Endothelial cell (in vitro differentiated cells): ENCODE data around the gene FAM20C. TPM values are rescaled to one million over a fixed set of nuclear protein-coding genes. Genes with fewer than 3 reads are reported as not detected.
A peak's percentile ranks its signal among the peaks of the same experiment; 100 is the strongest.

Experiments used
- DNase-seq: peaks from one replicate; pipeline ENCODE4 v3.0.0; 2021; ENCODE audit warnings: low spot score
- H3K27ac Mint-ChIP-seq: one replicate; pipeline ENCODE4 v1.8.0; 2021; ENCODE audit warnings: mixed read lengths, inconsistent platforms; ENCODE audit not compliant: unreplicated experiment
- H3K27me3 Mint-ChIP-seq: one replicate; pipeline ENCODE4 v1.8.0; 2021; ENCODE audit warnings: mild to moderate bottlenecking, moderate library complexity, mixed read lengths, inconsistent platforms; ENCODE audit not compliant: unreplicated experiment
- H3K36me3 Mint-ChIP-seq: one replicate; pipeline ENCODE4 v1.8.0; 2021; ENCODE audit warnings: mild to moderate bottlenecking, low read depth, mixed read lengths, inconsistent platforms; ENCODE audit not compliant: unreplicated experiment
- H3K4me1 Mint-ChIP-seq: one replicate; pipeline ENCODE4 v1.8.0; 2021; ENCODE audit warnings: mild to moderate bottlenecking, mixed read lengths, inconsistent platforms; ENCODE audit not compliant: unreplicated experiment
- H3K4me3 Mint-ChIP-seq: one replicate; pipeline ENCODE4 v1.8.0; 2021; ENCODE audit warnings: mild to moderate bottlenecking, mixed read lengths, inconsistent platforms; ENCODE audit not compliant: unreplicated experiment
- H3K9me3 Mint-ChIP-seq: one replicate; pipeline ENCODE4 v1.8.0; 2021; ENCODE audit warnings: mixed read lengths, inconsistent platforms; ENCODE audit not compliant: unreplicated experiment
- CTCF ChIP-seq: fragments of 200-600 bp; sonication (generic); IDR thresholded peaks from one replicate; pipeline ENCODE4 v1.5.0; 2021; ENCODE audit warnings: antibody characterized with exemption; ENCODE audit not compliant: unreplicated experiment
- total RNA-seq: library from RNA; stranded (reverse); fragmentation: NEBNext Ultra II Directional; extraction: Animal tissue kit (Norgen Biotek cat#: 25700); gene quantifications from one replicate; pipeline ENCODE4 v1.2.1, GENCODE V29; 2021; ENCODE audit not compliant: unreplicated experiment

Gene FAM20C
- total RNA-seq, 1 donor from 2014 or later, result 3.1 TPM

- H3K36me3 Mint-ChIP-seq, result peaks cover 5% of the 10 kb centered on the region
- DNase-seq, result peak; percentile 55
- H3K27me3 Mint-ChIP-seq, result peaks cover 11% of the 10 kb centered on the region
- H3K4me3 Mint-ChIP-seq, result no peak overlapping the region
- no peaks in the 10 kb centered on the region for H3K4me1 Mint-ChIP-seq
- H3K9me3 Mint-ChIP-seq, result no peaks in the 10 kb centered on the region
- peak; percentile 26 for TF ChIP-seq CTCF
- no peak overlapping the region for H3K27ac Mint-ChIP-seq
These were observed 15.2 kb downstream of the FAM20C start for GRCh38 chr7:207418-208129.

GRCh38 chr7:208130-208673 is 15.8 kb downstream of the FAM20C start:
- Mint-ChIP-seq H3K4me3 (no peak overlapping the region), H3K27ac (no peak overlapping the region), H3K27me3 (peaks cover 16% of the 10 kb centered on the region), H3K36me3 (peaks cover 5% of the 10 kb centered on the region), H3K4me1 (no peaks in the 10 kb centered on the region), H3K9me3 (no peaks in the 10 kb centered on the region)
- no peak for TF ChIP-seq CTCF
- no peak for DNase-seq

GRCh38 chr7:208816-209215 is 16.4 kb downstream of the FAM20C start:
- no peak for TF ChIP-seq CTCF
- Mint-ChIP-seq H3K4me1 (no peaks in the 10 kb centered on the region), H3K9me3 (no peaks in the 10 kb centered on the region), H3K4me3 (no peak overlapping the region), H3K36me3 (peaks cover 5% of the 10 kb centered on the region), H3K27ac (no peak overlapping the region), H3K27me3 (peaks cover 18% of the 10 kb centered on the region)
- no peak for DNase-seq

GRCh38 chr7:209416-209815 is 17.0 kb downstream of the FAM20C start:
- TF ChIP-seq CTCF, result no peak

GRCh38 chr7:209906-210305 is 17.5 kb downstream of the FAM20C start:
- no peak overlapping the region for H3K27ac Mint-ChIP-seq
- DNase-seq, result no peak
- no peaks in the 10 kb centered on the region for H3K9me3 Mint-ChIP-seq
- H3K4me3 Mint-ChIP-seq, result no peak overlapping the region
- H3K4me1 Mint-ChIP-seq, result no peaks in the 10 kb centered on the region
- H3K27me3 Mint-ChIP-seq, result peaks cover 18% of the 10 kb centered on the region
- no peak for TF ChIP-seq CTCF
- peaks cover 5% of the 10 kb centered on the region for H3K36me3 Mint-ChIP-seq

More at GRCh38 chr7:209416-209815, 17.0 kb downstream of the FAM20C start:
- DNase-seq, result no peak
- Mint-ChIP-seq H3K27me3 (peaks cover 18% of the 10 kb centered on the region), H3K27ac (no peak overlapping the region), H3K36me3 (peaks cover 5% of the 10 kb centered on the region), H3K4me3 (no peak overlapping the region), H3K4me1 (no peaks in the 10 kb centered on the region), H3K9me3 (no peaks in the 10 kb centered on the region)
